HepG2 (cell line): Measurements from ENCODE around the gene CHD2. TPM values are rescaled to one million over a fixed set of nuclear protein-coding genes. Genes with fewer than 3 reads are reported as not detected.

Experiments used
- ATAC-seq: fragments of 200-7000 bp; cut with Tn5 transposase; 3 replicates; pipeline ENCODE4 v1.9.1; 2020; ENCODE audit warnings: mild to moderate bottlenecking, moderate library complexity
- BruUV-seq: library from RNA; stranded (reverse); fragments of 400-500 nt; replicated peaks from 2 replicates; lab custom pipeline; 2021; lab: Mats Ljungman, UMichigan
- CTCF ChIA-PET: fragments of 300-600 bp; formaldehyde crosslinking; extraction: SDS; loops from one replicate; lab custom pipeline; 2021; ENCODE audit warnings: low total read pairs, inconsistent platforms, low intra/inter-chr PET ratio; lab: Yijun Ruan, JAX
- POLR2A ChIA-PET: fragments of 350-600 bp; sonication (Branson Sonifier 250); formaldehyde crosslinking; loops from one replicate; lab custom pipeline; 2020; ENCODE audit warnings: antibody characterized with exemption, inconsistent platforms; lab: Yijun Ruan, JAX
- DNase-seq: peaks from one replicate; pipeline ENCODE4 v3.0.0-alpha.2; 2015; ENCODE audit warnings: low spot score
- FAIRE-seq: peaks from 3 replicates; lab custom pipeline; 2011; peaks lifted over from hg19 to GRCh38; lab: Jason Lieb, UNC
- H2AFZ ChIP-seq: one replicate; pipeline ENCODE4 v1.6.1; 2011; ENCODE audit warnings: low read length, inconsistent platforms
- H3K27ac ChIP-seq: fragments of 300-600 bp; 3 replicates; pipeline ENCODE4 v1.8.0; 2011; ENCODE audit warnings: mixed run types, mild to moderate bottlenecking, mixed read lengths, low read length, inconsistent platforms; ENCODE audit not compliant: insufficient read depth; ENCODE audit errors: extremely low read length
- H3K27me3 ChIP-seq, 2 experiments: fragments of 200-600 bp in 1 of 2; 2 replicates in 1 of 2; 3 replicates in 1 of 2; pipeline versions ENCODE4 v1.6.0 to v1.8.0; 2011; ENCODE audit warnings: low read length in 2 of 2, mild to moderate bottlenecking in 2 of 2, moderate library complexity in 2 of 2, inconsistent platforms in 1 of 2; ENCODE audit not compliant: insufficient read depth in 2 of 2, control insufficient read depth in 1 of 2
- H3K36me3 ChIP-seq, 2 experiments: fragments of 200-600 bp in 1 of 2; replicated peaks in 1 of 2; 2 replicates in 1 of 2; 3 replicates in 1 of 2; pipeline versions ENCODE4 v1.5.1 to v1.8.0; 2011; ENCODE audit warnings: low read length in 2 of 2, inconsistent platforms in 1 of 2; ENCODE audit not compliant: insufficient read depth in 2 of 2, control insufficient read depth in 1 of 2
- H3K4me1 ChIP-seq: 2 replicates; pipeline ENCODE4 v1.5.1; 2012; ENCODE audit warnings: low read length, inconsistent platforms; ENCODE audit not compliant: insufficient read depth
- H3K4me2 ChIP-seq: 2 replicates; pipeline ENCODE4 v1.6.0; 2011; ENCODE audit warnings: low read depth, low read length, inconsistent platforms
- H3K4me3 ChIP-seq, 3 experiments: fragments of 200-600 bp in 1 of 3; sonication (generic), shearing (Covaris generic) in 1 of 3; replicated peaks in 1 of 3; 2 replicates each; pipeline ENCODE4 v1.5.1; 2011 to 2016; ENCODE audit warnings: low read length in 3 of 3, inconsistent platforms in 2 of 3, low read depth in 2 of 3, mild to moderate bottlenecking in 2 of 3, control low read depth in 1 of 3, mixed read lengths in 1 of 3; ENCODE audit not compliant: insufficient read depth in 1 of 3
- H3K79me2 ChIP-seq: one replicate; pipeline ENCODE4 v1.6.1; 2011; ENCODE audit warnings: low read length, inconsistent platforms; ENCODE audit not compliant: insufficient read depth
- H3K9ac ChIP-seq: 2 replicates; pipeline ENCODE4 v1.6.0; 2011; ENCODE audit warnings: mild to moderate bottlenecking, low read depth, low read length, inconsistent platforms; ENCODE audit not compliant: insufficient read depth
- H3K9me3 ChIP-seq: 2 replicates; pipeline ENCODE4 v1.5.1; 2012; ENCODE audit warnings: mild to moderate bottlenecking, low read length
- H4K20me1 ChIP-seq: 2 replicates; pipeline ENCODE4 v1.6.0; 2011; ENCODE audit warnings: inconsistent platforms, mild to moderate bottlenecking, low read length, moderate library complexity; ENCODE audit not compliant: insufficient read depth
- GZF1 ChIP-seq: sonication (generic); formaldehyde crosslinking; IDR thresholded peaks from 2 replicates; pipeline ENCODE4 v1.5.1; 2020; ENCODE audit warnings: mild to moderate bottlenecking, missing genetic modification reagents
- PHF21A ChIP-seq: sonication (generic); formaldehyde crosslinking; IDR thresholded peaks from 2 replicates; pipeline ENCODE4 v1.5.0; 2020; ENCODE audit warnings: mild to moderate bottlenecking, missing genetic modification reagents
- SETDB1 ChIP-seq: sonication (generic); formaldehyde crosslinking; IDR thresholded peaks from 2 replicates; pipeline ENCODE4 v1.5.1; 2020; ENCODE audit warnings: missing genetic modification reagents, mild to moderate bottlenecking, borderline replicate concordance
- TBX2 ChIP-seq: sonication (generic); formaldehyde crosslinking; IDR thresholded peaks from 2 replicates; pipeline ENCODE4 v1.5.0; 2020; ENCODE audit warnings: missing genetic modification reagents, mild to moderate bottlenecking, borderline replicate concordance
- ZFP1 ChIP-seq: IDR thresholded peaks from 2 replicates; pipeline ENCODE4 v1.6.1; 2016
- ZNF20 ChIP-seq: sonication (generic); formaldehyde crosslinking; IDR thresholded peaks from 2 replicates; pipeline ENCODE4 v1.4.0; 2020; ENCODE audit warnings: mild to moderate bottlenecking, moderate library complexity, missing genetic modification reagents
- ZNF230 ChIP-seq: sonication (generic); formaldehyde crosslinking; IDR thresholded peaks from 2 replicates; pipeline ENCODE4 v1.4.0; 2020; ENCODE audit warnings: mild to moderate bottlenecking, missing genetic modification reagents
- ZNF468 ChIP-seq: sonication (generic); formaldehyde crosslinking; IDR thresholded peaks from 2 replicates; pipeline ENCODE4 v1.8.0; 2022; ENCODE audit warnings: mild to moderate bottlenecking, moderate library complexity, missing genetic modification reagents
- ZNF589 ChIP-seq: sonication (generic); formaldehyde crosslinking; conservative IDR thresholded peaks from 2 replicates; pipeline ENCODE4 v1.8.0; 2022; ENCODE audit warnings: mild to moderate bottlenecking, moderate library complexity, missing genetic modification reagents
- ZNF75D ChIP-seq: sonication (generic); formaldehyde crosslinking; IDR thresholded peaks from 2 replicates; pipeline ENCODE4 v1.8.1; 2023; ENCODE audit warnings: missing genetic modification reagents, mild to moderate bottlenecking, borderline replicate concordance
- ZNF781 ChIP-seq: sonication (generic); formaldehyde crosslinking; IDR thresholded peaks from 2 replicates; pipeline ENCODE4 v1.5.1; 2020; ENCODE audit warnings: borderline replicate concordance, mild to moderate bottlenecking, missing genetic modification reagents; ENCODE audit errors: not compliant biosample characterization
- WGBS: methylation state at CpG from one replicate; pipeline ENCODE4 v1.1.6; 2017; ENCODE audit warnings: low lambda C conversion rate; 5-methylcytosine and 5-hydroxymethylcytosine counted together
- in situ Hi-C: cut with HindIII; loops from 2 replicates; pipeline ENCODE4 v1.10.0; 2017; ENCODE audit warnings: low pct_unique_long_range_greater_than_20kb; ENCODE audit not compliant: extremely low pct_ligation_motif_present
- intact Hi-C: fragments of 100-400 bp; cut with micrococcal nuclease; formaldehyde crosslinking; loops from one replicate; pipeline ENCODE4 v1.10.0; 2022; ENCODE audit not compliant: unreplicated experiment
- polyA plus RNA-seq, 8 experiments: library from polyadenylated mRNA; depleted of rRNA in 3 of 8; stranded (reverse) in 7 of 8; unstranded in 1 of 8; fragments of >200 nt; fragmentation: Illumina TruSeq in 4 of 8; extraction: Trizol in 4 of 8; gene quantifications; 2 replicates each; pipeline versions ENCODE4 v1.2.1 to v1.2.3, GENCODE V29; 2011 to 2016; ENCODE audit warnings: low read depth in 4 of 8, missing spikeins in 1 of 8, mixed read lengths in 1 of 8; ENCODE audit not compliant: insufficient read depth in 1 of 8
- total RNA-seq, 5 experiments: library from RNA; depleted of rRNA; stranded (reverse); fragments of >200 nt; fragmentation: Illumina TruSeq; extraction: Trizol; gene quantifications; 2 replicates each; pipeline ENCODE4 v1.2.3, GENCODE V29; 2016; ENCODE audit warnings: low read depth in 1 of 5
- TF ChIP-seq, protein P1 (sequence below): IDR thresholded peaks from 2 replicates; pipeline ENCODE4 v1.6.1; 2016; ENCODE audit warnings: low read depth
- TF ChIP-seq, protein P2 (sequence below): sonication (generic); formaldehyde crosslinking; IDR thresholded peaks from 2 replicates; pipeline ENCODE4 v1.5.0; 2020; ENCODE audit warnings: mild to moderate bottlenecking, missing genetic modification reagents

The CHD2 gene
- total and polyA plus RNA-seq, 2 of the 13 experiments (the other 11 are each of a cell fraction or from before 2014, with no cell fraction given), result 54.0 to 54.1 TPM

DNA sequence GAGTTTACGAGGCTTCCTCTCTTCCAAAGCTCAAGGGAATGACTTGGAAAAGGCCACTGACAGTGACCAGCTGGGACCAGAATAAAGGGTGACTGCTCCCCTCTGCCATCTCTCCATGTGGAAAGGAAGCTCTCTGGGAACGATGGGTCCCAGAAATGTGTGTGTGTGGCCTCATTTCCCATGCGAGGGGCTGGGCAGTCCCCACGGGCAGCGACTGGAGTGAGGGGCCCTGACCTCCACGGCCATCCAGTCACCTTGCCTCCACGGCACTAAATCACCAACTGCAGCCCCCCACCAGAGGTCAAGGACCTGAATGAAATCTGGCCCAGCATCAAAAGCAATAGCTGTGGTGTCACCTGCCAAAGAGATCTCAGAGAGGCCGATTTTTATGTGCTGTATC is 159.3 kb downstream of the CHD2 start (continued):
- TF ChIP-seq SETDB1 (CRISPR knock-in tag) (no peak), ZNF20 (no peak)

DNA sequence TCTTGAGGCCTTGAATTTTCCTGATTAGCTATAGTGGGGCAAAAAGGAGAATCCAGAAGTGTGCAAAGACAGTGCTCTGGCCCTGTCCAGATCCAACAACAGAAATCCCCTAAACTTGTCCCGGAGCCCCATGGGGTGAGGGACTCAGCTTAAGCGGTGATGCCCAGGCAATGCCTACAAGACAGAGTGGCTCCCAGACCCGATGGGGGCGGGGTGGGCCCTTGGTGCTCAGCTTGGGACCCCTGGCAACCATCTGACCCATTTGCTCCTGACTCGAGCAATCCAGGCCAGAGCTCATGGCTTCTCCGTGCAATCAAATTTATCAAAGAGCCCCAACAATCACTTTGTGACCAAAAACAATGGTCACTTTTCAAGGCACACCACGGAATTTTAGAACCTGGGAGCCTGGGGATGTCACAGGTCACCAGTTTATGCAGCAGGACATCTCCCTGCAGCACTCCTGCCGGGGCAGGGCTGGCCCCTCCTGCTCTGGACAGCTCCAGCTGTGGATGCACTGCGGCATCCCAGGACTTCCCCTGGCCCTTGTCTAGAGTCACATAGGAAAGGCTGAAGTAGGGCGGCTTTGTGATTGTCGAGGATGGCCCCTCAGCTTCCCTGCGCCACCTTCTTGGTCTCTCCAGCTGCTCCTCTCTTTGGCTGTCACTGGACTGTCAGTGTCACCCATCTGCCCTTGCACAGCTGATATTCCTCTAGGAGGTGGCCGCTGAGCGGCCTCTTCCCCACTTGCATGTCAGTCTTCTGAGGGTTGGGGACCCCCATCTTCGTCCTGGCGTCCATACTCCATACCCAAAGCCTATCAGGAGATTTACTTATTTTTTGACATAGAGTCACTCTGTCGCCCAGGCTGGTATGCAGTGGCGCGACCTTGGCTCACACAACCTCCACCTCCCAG is 160.5 kb downstream of the CHD2 start:
- Histone ChIP-seq H3K27ac (no peak overlapping the region), H3K4me2 (no peak overlapping the region), H2AFZ (no peak overlapping the region), H3K9me3 (no peaks in the 10 kb centered on the region), H3K27me3 (peaks cover 20 to 77% of the 10 kb centered on the region in 2 experiments), H3K36me3 (no peaks in the 10 kb centered on the region), H3K9ac (no peak overlapping the region), H3K79me2 (no peaks in the 10 kb centered on the region), H3K4me3 (no peak overlapping the region), H4K20me1 (no peaks in the 10 kb centered on the region), H3K4me1 (no peaks in the 10 kb centered on the region)
- intact Hi-C loops, result loop anchor here (1.0 kb wide), 1 partner anchor 16 kb away; no protein-coding TSS in a partner anchor
- DNase-seq (no peak), ATAC-seq (no peak), FAIRE-seq (no peak)
- WGBS, result 48% methylated on average over 13 of the region's 19 CpGs
- no TSS peak for BruUV-seq
- in situ Hi-C loops, result no loop called here
- ChIA-PET CTCF (no interaction called here), POLR2A (no interaction called here)
- TF ChIP-seq ZNF230 (CRISPR knock-in tag), result no peak
- TF ChIP-seq ZNF781 (CRISPR knock-in tag), result no peak
- TF ChIP-seq PHF21A (CRISPR knock-in tag), result no peak
- TF ChIP-seq ZFP1 (CRISPR knock-in tag), result no peak
- TF ChIP-seq GZF1 (CRISPR knock-in tag), result no peak
- TF ChIP-seq ZNF75D, result no peak
- TF ChIP-seq, protein P1, sequence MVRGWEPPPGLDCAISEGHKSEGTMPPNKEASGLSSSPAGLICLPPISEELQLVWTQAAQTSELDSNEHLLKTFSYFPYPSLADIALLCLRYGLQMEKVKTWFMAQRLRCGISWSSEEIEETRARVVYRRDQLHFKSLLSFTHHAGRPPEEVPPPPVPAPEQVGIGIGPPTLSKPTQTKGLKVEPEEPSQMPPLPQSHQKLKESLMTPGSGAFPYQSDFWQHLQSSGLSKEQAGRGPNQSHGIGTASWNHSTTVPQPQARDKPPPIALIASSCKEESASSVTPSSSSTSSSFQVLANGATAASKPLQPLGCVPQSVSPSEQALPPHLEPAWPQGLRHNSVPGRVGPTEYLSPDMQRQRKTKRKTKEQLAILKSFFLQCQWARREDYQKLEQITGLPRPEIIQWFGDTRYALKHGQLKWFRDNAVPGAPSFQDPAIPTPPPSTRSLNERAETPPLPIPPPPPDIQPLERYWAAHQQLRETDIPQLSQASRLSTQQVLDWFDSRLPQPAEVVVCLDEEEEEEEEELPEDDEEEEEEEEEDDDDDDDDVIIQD (CRISPR knock-in tag), result no peak
- TF ChIP-seq, protein P2, sequence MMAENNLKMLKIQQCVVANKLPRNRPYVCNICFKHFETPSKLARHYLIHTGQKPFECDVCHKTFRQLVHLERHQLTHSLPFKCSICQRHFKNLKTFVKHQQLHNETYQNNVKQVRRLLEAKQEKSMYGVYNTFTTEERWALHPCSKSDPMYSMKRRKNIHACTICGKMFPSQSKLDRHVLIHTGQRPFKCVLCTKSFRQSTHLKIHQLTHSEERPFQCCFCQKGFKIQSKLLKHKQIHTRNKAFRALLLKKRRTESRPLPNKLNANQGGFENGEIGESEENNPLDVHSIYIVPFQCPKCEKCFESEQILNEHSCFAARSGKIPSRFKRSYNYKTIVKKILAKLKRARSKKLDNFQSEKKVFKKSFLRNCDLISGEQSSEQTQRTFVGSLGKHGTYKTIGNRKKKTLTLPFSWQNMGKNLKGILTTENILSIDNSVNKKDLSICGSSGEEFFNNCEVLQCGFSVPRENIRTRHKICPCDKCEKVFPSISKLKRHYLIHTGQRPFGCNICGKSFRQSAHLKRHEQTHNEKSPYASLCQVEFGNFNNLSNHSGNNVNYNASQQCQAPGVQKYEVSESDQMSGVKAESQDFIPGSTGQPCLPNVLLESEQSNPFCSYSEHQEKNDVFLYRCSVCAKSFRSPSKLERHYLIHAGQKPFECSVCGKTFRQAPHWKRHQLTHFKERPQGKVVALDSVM, result no peak
- no peak for TF ChIP-seq ZNF468 (CRISPR knock-in tag)
- TF ChIP-seq ZNF589, result no peak
- no peak for TF ChIP-seq TBX2 (CRISPR knock-in tag)
